ENCODE measurements around the gene RBM38.

DNA sequence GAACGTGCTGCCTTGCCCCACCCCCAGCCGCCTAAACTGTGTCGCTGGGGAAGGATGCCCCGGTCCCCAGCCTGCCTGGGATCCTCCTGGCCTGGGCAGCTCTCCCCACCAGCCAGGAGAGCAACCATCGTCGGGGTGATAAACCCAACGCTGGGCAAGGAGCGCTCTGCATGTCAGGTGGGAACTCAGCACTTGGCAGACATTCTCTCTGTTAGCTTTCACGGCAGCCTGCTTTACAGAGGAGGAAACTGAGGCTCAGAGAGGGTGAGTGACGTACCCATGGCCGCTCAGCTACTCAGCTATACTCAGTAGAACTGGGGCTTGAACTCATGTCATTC is 37.9 kb downstream of the RBM38 start:
- no peak for TF ChIP-seq HOXA7 (CRISPR knock-in tag; IDR thresholded peaks at IDR 0.05)
- TF ChIP-seq POLR2A (IDR thresholded peaks at IDR 0.05; ENCODE audit: low read length) = no peak
- TF ChIP-seq, protein P1, sequence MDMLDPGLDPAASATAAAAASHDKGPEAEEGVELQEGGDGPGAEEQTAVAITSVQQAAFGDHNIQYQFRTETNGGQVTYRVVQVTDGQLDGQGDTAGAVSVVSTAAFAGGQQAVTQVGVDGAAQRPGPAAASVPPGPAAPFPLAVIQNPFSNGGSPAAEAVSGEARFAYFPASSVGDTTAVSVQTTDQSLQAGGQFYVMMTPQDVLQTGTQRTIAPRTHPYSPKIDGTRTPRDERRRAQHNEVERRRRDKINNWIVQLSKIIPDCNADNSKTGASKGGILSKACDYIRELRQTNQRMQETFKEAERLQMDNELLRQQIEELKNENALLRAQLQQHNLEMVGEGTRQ (IDR thresholded peaks at IDR 0.05) = no peak
- no peak for TF ChIP-seq EHMT2 (IDR thresholded peaks at IDR 0.05; ENCODE audit: low read depth)
- TF ChIP-seq, protein P2, sequence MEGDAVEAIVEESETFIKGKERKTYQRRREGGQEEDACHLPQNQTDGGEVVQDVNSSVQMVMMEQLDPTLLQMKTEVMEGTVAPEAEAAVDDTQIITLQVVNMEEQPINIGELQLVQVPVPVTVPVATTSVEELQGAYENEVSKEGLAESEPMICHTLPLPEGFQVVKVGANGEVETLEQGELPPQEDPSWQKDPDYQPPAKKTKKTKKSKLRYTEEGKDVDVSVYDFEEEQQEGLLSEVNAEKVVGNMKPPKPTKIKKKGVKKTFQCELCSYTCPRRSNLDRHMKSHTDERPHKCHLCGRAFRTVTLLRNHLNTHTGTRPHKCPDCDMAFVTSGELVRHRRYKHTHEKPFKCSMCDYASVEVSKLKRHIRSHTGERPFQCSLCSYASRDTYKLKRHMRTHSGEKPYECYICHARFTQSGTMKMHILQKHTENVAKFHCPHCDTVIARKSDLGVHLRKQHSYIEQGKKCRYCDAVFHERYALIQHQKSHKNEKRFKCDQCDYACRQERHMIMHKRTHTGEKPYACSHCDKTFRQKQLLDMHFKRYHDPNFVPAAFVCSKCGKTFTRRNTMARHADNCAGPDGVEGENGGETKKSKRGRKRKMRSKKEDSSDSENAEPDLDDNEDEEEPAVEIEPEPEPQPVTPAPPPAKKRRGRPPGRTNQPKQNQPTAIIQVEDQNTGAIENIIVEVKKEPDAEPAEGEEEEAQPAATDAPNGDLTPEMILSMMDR (IDR thresholded peaks at IDR 0.05) = no peak
- no peak for TF ChIP-seq NR3C1 (IDR thresholded peaks at IDR 0.05)
- no peak for TF ChIP-seq EP300 (IDR thresholded peaks at IDR 0.05)
- TF ChIP-seq, protein P3, sequence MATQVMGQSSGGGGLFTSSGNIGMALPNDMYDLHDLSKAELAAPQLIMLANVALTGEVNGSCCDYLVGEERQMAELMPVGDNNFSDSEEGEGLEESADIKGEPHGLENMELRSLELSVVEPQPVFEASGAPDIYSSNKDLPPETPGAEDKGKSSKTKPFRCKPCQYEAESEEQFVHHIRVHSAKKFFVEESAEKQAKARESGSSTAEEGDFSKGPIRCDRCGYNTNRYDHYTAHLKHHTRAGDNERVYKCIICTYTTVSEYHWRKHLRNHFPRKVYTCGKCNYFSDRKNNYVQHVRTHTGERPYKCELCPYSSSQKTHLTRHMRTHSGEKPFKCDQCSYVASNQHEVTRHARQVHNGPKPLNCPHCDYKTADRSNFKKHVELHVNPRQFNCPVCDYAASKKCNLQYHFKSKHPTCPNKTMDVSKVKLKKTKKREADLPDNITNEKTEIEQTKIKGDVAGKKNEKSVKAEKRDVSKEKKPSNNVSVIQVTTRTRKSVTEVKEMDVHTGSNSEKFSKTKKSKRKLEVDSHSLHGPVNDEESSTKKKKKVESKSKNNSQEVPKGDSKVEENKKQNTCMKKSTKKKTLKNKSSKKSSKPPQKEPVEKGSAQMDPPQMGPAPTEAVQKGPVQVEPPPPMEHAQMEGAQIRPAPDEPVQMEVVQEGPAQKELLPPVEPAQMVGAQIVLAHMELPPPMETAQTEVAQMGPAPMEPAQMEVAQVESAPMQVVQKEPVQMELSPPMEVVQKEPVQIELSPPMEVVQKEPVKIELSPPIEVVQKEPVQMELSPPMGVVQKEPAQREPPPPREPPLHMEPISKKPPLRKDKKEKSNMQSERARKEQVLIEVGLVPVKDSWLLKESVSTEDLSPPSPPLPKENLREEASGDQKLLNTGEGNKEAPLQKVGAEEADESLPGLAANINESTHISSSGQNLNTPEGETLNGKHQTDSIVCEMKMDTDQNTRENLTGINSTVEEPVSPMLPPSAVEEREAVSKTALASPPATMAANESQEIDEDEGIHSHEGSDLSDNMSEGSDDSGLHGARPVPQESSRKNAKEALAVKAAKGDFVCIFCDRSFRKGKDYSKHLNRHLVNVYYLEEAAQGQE (IDR thresholded peaks at IDR 0.05) = no peak
- TF ChIP-seq, protein P4, sequence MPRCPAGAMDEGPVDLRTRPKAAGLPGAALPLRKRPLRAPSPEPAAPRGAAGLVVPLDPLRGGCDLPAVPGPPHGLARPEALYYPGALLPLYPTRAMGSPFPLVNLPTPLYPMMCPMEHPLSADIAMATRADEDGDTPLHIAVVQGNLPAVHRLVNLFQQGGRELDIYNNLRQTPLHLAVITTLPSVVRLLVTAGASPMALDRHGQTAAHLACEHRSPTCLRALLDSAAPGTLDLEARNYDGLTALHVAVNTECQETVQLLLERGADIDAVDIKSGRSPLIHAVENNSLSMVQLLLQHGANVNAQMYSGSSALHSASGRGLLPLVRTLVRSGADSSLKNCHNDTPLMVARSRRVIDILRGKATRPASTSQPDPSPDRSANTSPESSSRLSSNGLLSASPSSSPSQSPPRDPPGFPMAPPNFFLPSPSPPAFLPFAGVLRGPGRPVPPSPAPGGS (IDR thresholded peaks at IDR 0.05) = no peak
- TF ChIP-seq POLR2AphosphoS2 (conservative IDR thresholded peaks at IDR 0.05; ENCODE audit: low read length) = no peak
- TF ChIP-seq JUN (IDR thresholded peaks at IDR 0.05) = no peak
- TF ChIP-seq MAZ (IDR thresholded peaks at IDR 0.05; ENCODE audit: borderline replicate concordance, low read depth, low read length) = no peak
- no peak for TF ChIP-seq RNF2 (IDR thresholded peaks at IDR 0.05; ENCODE audit: borderline replicate concordance, low read depth)
- TF ChIP-seq CBX8 (IDR thresholded peaks at IDR 0.05) = no peak
